ENCODE measurements around the gene FIBCD1. TPM values are rescaled to one million over a fixed set of nuclear protein-coding genes. Genes with fewer than 3 reads are reported as not detected.

Gene FIBCD1
- polyA plus RNA-seq, 3 donors: 0.47 to 0.56 (median 0.54) TPM

GRCh38 chr9:130903194-130904069 is 35.6 kb downstream of the FIBCD1 start:
- DNase-seq (ENCODE audit: extremely low read depth in 1 of 11, low read depth in 9 of 11, low spot score in 4 of 11): no peak

- no peak for DNase-seq (ENCODE audit: extremely low read depth in 1 of 11, low read depth in 9 of 11, low spot score in 4 of 11)
These were observed 36.6 kb downstream of the FIBCD1 start for GRCh38 chr9:130902204-130903185.

GRCh38 chr9:130901498-130902203 is 37.4 kb downstream of the FIBCD1 start:
- no peak for DNase-seq (ENCODE audit: extremely low read depth in 1 of 11, low read depth in 9 of 11, low spot score in 4 of 11)

- no peak for DNase-seq (ENCODE audit: extremely low read depth in 1 of 11, low read depth in 9 of 11, low spot score in 4 of 11)
These were observed 38.1 kb downstream of the FIBCD1 start for GRCh38 chr9:130900701-130901497.

- DNase-seq (ENCODE audit: extremely low read depth in 1 of 11, low read depth in 9 of 11, low spot score in 4 of 11): no peak
These were observed 39.8 kb downstream of the FIBCD1 start for GRCh38 chr9:130899051-130899748.

GRCh38 chr9:130898552-130898852 is 40.5 kb downstream of the FIBCD1 start:
- DNase-seq (ENCODE audit: extremely low read depth in 1 of 11, low read depth in 9 of 11, low spot score in 4 of 11): no peak

DNA sequence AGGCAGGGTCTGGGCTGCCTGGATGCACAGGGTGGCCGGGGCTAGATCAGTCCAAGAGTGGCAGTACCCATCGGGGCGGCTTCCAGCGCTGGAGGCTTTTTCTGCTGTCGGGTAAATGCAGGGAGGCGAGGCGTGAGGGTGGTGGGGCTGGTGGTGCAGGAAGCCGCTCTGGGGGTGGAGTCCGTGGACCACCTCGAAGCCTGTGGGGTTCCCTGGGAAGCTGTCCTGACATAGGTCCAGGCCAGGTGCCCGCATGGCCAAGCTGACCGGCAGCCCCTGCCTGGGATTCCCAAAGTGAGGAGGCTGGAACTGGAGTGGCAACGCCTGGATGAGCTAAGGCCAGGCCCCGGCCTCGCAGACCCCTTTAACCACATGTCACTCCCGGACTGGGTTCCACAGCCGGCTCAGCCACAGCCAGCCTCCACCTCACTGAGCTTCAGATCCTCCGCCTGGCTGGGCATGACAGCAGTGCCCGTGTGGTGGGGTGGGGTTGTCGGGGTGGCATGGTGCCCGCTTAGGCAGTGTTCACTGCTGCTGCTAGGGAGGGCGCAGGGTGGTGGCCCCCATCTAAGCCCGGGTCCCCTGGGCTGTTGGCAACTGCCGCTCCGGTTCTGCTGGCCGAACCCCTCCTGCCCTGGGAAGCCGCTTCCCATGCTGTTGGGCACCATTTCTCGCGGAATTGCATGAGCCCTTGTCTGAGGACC is 41.0 kb downstream of the FIBCD1 start:
- no peak for DNase-seq (ENCODE audit: extremely low read depth in 1 of 11, low read depth in 9 of 11, low spot score in 4 of 11)

- DNase-seq (ENCODE audit: extremely low read depth in 1 of 11, low read depth in 9 of 11, low spot score in 4 of 11): no peak
These were observed 41.8 kb downstream of the FIBCD1 start for GRCh38 chr9:130897105-130897751.

DNA sequence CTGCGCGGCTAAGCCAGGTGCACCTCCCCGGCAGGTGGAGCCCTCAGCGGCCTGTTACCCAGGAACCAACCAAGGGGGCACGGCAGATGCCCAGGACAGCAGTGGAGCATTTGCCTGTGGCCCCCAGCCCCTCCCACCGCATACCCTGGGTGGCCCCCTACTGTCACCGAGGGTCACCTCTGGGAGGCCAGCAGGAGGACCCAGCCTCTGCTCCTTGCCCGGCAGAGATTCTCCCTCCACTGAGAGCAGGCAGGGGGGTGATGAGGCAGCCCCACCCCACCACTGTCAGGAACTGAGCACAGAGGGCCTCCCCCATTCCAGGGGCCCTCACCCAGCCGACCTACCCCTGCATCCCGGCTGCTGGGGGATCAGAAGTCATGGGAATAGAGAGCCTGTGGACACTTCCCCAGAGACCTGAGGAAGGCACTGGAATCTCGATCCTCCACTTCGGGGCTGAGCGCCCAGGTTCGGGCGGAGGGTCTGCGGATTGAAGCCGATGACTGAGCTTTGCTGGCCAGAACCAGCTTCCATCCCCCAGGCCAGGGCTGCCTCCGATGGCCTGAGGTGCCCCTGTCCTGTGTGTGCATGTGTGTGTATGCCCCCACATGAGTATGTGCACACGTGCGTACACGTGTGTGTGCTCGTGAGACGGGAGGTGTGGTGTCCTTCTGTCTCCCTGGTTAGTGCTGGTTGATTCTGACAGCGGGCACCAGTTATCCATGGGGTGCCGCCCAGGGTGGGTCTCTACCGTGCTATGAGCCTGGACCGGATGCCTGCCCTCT is 42.6 kb downstream of the FIBCD1 start, which contains the start of gene QRFP:
Gene QRFP, minus strand, starts transcription at position 580 of the 782 bp plus-strand sequence. CDS start 2,974 bp downstream, outside the sequence.
- no peak for DNase-seq (ENCODE audit: extremely low read depth in 1 of 11, low read depth in 9 of 11, low spot score in 4 of 11)

DNA sequence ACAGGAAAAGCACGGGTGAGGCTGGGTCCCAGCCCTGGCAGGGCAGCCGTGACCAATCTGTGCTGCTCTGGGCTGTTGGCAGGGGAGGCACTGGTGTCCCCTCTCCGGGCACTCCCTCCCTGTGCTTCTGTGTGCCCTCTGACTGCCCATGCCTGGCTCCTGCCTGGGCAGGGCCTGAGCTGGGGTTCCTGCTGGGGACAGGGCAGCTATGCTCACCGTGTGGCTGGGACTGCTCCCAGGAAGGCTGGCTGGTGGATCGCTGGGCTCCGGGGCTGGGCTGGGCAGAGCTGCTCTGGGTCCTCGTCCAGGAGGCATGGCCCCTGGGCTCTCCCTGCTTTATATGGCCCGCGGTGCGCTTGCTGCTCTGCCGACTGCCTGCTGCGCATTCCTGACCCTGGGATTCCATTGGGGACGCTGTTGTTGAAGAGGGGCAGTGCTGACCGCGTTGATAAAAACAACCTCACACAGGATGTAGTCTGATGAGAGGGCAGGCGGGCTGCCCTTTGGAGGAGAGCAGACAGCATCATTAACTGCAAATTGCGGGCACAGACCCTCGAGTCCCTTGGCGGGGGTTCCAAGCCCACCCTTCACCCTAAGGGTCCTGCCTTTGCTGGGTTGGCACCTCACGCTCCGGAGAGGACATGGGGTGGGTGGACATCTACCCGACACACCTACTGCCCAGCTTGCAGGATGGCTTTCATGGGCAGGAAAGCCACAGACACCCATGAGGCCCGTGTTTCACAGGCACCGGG is 43.4 kb downstream of the FIBCD1 start:
- DNase-seq (ENCODE audit: extremely low read depth in 1 of 11, low read depth in 9 of 11, low spot score in 4 of 11): no peak

DNA sequence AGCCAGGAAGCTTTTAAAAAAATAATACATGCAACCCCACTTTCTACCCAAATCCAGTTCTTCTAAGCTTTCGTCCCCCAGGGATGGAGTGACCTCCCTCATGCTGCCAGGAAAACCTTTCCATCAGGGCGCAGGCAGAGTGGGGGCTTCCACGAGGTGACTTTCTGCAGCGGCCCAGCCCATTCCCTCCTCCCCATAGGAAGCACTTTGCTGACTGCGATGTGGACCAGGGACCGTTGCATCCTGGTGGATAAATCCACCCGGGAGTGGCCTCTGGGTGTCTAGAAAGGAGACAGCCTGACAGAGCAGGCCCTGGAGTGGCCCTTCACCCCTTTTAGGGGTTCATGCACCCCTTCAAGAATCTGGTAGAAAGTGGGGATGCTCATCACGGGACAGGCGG is 44.0 kb downstream of the FIBCD1 start:
- DNase-seq (ENCODE audit: extremely low read depth in 1 of 11, low read depth in 9 of 11, low spot score in 4 of 11): no peak

DNA sequence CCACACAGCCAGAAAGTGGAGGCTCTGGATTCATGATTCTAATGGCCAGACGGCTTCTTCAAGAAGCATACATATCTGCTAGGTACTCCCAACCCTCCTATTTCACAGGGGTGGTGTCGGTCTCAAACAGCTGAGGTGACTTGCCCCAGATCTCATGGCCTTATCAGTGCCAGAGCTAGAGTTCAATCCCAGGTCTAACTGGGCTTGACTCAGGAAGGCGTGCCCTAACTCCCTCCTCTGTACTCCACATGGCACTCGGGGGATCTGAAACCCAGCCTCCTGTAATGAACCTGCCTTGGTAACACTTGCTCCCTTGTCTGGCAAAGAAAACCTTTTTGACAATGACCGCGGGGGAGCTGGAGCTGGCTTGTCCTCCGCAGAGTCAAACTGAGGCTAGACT is 44.5 kb downstream of the FIBCD1 start:
- DNase-seq (ENCODE audit: extremely low read depth in 1 of 11, low read depth in 9 of 11, low spot score in 4 of 11): no peak

GRCh38 chr9:130893341-130894101 is 45.5 kb downstream of the FIBCD1 start:
- peak in 3 of 11 donors; percentile 33 to 41 (median 41) for DNase-seq (ENCODE audit: extremely low read depth in 1 of 11, low read depth in 9 of 11, low spot score in 4 of 11)

GRCh38 chr9:130892477-130893304 is 46.4 kb downstream of the FIBCD1 start:
- no peak for DNase-seq (ENCODE audit: extremely low read depth in 1 of 11, low read depth in 9 of 11, low spot score in 4 of 11)

Data from renal cortex interstitium (tissue), 11 donors.